Stimulated activated CD8-positive, alpha-beta memory T cell treated with anti-CD3 and anti-CD28 coated beads, Interleukin-2, amount 100 ng/mL, for 1 hour (primary cell): ENCODE data around the gene VAMP1.

ENCODE experiments used
- DNase-seq, 2 donors: peaks; one replicate each; pipeline ENCODE4 v3.0.0-alpha.2; 2020; ENCODE audit warnings: low read depth in 2 of 2

VAMP1 gene

DNA sequence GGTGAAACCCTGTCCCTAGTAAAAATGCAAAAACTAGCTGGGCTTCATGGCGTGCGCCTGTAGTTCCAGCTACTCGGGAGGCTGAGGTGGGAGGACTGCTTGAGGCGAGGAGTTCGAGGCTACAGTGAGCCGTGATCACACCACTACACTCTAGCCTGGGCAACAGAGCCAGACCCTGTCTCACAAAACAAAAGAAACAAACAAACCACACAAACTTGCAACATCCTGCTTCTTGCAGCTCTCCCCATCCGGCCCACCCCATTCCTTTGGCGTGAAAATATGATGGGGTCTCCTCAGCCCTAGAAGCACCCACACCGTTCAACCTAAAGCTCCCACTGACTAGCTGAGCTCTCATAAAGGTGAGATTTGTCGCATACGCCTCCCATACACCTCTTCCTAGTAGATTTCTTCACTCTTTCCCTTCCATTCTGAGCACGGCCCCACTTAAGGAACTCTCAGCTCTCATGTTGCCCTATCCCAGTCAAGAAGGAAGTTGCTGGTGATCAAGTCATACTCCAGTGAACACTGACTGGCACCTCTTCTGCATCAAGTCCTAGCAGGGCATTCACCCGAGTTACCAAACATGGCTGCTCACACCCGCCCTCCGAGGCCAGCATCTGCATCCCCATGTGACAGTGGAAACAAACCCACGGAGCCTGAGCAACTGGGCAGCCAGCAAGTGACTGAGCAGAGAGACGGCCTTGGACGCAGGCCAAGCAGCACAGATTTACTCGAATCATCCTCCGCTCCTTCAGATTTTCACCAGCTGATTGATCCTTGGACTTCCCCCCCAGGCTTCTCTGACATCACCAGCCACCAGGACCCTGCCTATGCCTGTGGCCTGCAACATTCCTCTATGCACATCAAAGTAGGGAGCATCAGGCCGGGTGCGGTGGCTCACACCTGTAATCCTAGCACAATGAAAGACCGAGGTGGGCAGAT lies 44.6 kb downstream of the VAMP1 start:
- no peak for DNase-seq

DNA sequence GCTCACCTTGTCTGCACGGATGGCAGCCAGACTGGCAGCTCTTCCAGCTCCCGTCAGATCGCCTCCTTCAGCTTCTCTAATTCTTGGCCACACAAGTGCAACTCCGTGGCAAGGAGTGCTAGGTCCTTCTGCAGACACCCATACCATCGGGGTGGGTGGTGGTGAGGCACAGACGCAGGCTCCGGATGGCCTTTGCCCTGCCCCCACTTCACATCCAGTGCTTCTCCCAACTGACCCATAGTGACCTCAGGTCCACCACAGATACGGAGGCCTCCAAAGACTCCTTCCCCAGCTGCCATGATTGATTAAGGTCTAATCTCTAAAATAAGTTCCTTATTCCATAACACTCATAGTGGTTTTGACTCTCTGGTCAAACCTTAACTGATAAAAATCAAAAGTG lies 45.6 kb downstream of the VAMP1 start:
- no peak for DNase-seq

DNA sequence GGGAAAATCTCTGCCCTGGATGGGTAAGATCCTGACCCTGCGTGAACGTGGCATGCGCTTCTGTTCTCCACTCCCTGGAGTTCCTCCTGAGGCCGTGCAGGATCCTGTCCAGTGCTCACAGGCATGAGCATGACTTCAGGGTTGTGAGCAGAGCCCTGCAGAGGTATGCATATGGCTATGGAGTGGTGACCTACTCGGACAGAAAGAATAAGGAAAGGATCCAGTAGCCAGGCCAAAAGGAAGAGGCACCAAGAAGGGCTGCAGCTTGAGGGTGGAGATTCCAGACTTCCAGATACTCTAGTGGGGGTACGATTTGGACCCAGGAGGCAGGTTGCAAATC lies 46.5 kb downstream of the VAMP1 start:
- DNase-seq = no peak

DNA sequence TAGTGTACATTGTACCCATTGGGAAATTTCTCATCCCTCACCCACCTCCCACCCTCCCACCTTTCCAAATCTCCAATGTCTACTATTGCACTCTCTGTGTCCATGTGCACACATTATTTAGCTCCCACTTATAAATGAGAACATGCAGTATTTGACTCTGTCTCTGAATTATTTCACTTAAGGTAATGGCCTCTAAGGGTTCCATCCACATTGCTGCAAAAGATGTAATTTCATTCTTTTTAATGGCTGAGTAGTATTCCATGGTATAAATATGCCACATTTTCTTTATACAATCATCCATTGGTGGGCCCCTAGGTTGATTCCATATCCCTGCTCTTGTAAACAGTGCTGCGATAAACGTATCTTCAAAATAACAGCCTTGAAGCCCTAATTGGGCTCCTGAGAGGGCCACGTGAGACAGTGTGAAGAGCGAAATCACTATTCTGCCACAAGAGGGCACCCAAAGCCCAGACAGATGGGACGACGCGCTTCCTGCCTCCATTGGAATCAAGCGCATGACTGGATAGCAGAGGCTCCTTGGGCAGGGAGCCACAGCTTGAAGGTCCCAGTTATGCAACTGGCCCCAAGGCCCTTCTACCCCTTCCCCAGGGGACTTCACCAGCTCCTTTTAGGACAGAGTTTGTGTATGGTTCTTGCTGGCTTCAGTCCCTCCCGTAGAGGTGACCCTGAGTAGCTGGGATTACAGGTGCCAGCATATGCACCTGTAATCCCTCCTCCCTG lies 47.0 kb downstream of the VAMP1 start:
- peak; percentile 41 to 62 for DNase-seq

DNA sequence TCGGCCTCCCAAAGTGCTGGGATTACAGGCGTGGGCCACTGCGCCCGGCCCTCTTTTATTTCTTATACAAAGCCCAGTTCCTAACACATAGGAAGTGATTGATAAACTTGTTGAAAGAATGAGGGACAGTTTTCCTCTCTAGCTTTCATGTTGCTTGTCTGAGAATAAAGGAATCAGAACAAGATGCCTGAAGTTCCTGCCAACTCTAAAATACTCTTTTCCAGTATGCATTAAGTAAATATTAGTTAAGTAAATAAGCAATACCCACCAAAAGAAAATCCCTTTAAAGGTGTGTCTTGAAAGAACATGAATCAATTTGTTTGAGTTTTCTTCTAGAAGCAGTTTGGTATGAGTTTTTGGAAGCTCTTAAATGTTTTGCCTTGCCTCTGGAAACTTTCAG lies 50.1 kb downstream of the VAMP1 start:
- no peak for DNase-seq

DNA sequence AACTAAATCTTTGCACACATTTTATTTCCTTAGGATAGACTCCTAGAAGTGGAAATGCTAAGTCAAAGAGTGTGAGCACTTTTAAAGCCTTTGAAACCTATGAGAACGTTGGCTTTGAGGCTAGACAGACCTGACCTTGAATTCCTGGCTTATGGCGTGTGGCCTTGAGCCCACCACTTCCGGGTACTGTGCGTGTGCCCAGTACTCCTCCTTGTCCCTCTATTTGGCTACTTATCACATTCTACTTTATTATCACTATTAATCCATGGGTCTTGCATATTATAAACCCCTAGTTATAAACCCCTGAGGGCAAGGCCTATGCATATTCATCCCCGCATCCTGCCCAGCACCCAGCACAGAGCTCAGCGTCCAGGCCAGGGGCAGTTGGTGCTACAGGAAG lies 51.7 kb downstream of the VAMP1 start:
- DNase-seq = no peak

DNA sequence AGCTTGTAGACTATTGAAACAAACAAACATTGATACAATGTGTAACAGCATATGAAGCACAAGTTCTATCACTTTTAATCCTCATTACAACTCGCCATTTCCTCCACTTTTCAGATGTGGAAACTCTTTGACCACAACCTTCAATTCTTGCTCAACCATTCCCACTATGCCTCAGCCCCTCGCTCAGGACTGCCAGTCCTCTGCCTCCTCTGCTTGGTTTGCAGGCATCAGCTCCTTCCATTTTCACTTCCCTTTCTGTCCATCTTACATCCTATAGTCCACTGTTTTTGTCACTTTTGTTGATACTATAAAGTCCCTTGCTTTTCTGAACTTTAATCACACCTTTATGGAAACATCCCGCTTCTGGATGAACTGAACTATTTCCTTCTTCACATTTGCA lies 53.9 kb downstream of the VAMP1 start:
- no peak for DNase-seq
